Measurements from ENCODE around the gene HSH2D.

Gene HSH2D

DNA sequence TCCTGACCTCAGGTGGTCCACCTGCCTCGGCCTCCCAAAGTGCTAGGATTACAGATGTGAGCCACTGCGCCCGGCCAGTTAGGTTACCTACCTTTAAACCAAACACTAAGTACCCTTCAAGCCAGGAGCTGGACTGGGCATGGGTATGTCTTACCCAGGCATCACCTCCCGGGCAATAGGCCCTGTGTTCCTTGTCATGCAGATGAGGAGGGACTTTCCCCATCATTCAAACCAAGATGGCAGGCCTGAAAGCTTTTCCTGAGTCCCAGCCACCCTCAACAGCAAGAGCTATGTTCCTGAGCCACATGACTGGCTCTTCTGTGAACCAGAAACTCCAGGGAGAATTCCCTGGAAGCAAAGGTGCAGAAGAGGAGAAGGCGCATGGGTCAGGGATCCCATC lies 22.3 kb upstream of the HSH2D start:
- no peak for DNase-seq (ENCODE audit: low read depth)

GRCh38 chr19:16121967-16122366 lies 21.5 kb upstream of the HSH2D start:
- DNase-seq (ENCODE audit: low read depth) = no peak

DNA sequence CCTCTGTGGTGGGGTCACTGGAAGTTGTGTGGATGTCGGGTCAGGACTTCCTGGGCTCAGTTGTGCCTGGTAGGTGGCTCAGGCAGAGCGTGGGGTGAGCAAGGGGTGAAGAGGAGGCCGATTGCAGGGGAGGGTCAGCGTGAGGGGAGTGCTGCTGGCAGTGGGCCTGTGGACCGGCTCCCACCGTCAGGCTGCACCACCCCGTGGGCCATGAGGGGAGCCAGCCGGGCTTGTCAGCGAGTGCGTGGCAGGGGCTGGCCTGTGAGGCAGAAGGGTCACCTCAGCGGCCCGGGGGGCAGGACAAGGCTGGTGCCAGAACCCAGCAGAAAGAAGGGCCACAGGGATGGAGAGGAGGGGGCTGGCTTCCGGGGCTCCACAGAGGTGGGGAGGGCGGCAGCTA lies 18.5 kb upstream of the HSH2D start:
- DNase-seq (ENCODE audit: low read depth) = no peak

DNA sequence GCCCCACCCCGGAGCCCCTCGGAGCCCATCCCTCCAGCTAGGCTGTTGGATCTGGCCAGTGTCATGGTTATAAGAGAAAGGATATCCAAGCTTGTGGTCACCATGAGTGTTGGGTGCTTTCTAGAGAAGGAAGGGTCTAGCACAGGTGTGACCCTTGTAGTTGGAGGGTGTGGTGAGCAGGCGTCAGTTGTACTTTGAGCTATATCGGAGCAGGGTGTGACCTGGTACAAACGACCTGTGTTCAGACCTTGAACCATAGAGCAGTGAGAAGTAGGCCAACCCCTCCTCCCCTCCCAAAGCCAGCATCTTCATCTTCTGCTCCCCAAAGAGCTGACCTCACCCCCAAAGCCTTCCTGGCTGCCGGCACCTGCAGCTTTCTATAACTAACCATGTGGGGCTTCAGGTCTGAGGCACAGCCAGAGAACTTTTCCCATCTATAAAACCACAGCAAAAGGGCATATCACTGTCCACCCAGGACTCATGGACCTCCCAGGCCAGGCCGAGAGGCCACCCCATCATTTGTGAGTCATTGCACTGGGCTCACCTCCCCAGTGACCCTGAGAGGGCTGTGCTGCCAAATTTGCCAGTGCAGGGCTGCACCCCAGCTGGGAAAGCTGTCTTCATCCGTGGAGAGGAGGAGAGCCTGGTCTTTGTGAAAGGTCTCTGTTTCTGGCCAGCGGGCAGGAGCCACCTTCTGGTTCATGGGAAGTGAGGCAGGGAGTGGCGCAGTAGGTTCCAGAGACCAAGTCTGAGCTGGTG lies 17.6 kb upstream of the HSH2D start:
- no peak for DNase-seq (ENCODE audit: low read depth)

DNA sequence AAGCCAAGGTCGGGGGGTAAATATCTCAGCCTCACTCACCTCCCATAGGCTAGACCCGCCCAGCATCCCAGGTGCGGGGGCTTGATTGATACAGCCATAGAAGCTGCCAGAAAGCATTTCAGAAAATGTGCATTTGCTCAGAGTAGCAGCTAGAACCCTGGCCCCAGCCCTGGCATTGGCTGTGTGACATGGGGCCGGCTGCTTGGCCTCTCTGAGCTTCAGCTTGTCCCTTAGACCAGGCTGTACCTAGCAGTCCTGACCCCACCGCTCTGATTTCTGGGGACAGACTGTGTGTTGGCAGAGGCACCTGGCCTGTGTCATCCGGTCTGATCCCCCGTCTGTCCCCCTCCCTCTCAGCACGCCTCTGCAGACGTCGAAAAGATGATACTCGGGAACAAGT lies 16.4 kb upstream of the HSH2D start:
- no peak for DNase-seq (ENCODE audit: low read depth)

GRCh38 chr19:16127776-16128371 lies 15.6 kb upstream of the HSH2D start:
- DNase-seq (ENCODE audit: low read depth) = no peak

DNA sequence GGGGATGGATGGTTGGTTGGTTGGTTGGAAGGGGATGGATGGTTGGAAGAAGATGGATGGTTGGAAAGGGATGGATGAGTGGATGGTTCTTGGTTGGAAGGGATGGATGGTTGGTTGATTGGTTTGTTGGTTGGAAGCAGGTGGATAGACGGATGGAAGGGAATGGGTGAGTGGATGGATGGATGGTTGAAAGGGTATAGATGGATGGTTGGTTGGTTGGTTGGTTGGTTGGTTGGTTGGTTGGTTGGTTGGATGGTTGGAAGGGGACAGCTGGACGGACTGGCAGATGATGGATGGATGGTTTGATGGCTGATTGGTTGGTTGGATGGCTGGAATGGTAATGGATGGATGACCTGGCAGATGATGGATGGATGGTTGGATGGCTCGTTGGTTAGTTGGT lies 11.8 kb upstream of the HSH2D start:
- DNase-seq (ENCODE audit: low read depth) = no peak

GRCh38 chr19:16133818-16134217 lies 9.7 kb upstream of the HSH2D start:
- no peak for DNase-seq (ENCODE audit: low read depth)

- DNase-seq (ENCODE audit: low read depth) = no peak
These were observed 9.0 kb upstream of the HSH2D start for GRCh38 chr19:16134510-16134909.

- DNase-seq (ENCODE audit: low read depth) = no peak
These were observed 7.9 kb upstream of the HSH2D start for GRCh38 chr19:16135430-16136127.

DNA sequence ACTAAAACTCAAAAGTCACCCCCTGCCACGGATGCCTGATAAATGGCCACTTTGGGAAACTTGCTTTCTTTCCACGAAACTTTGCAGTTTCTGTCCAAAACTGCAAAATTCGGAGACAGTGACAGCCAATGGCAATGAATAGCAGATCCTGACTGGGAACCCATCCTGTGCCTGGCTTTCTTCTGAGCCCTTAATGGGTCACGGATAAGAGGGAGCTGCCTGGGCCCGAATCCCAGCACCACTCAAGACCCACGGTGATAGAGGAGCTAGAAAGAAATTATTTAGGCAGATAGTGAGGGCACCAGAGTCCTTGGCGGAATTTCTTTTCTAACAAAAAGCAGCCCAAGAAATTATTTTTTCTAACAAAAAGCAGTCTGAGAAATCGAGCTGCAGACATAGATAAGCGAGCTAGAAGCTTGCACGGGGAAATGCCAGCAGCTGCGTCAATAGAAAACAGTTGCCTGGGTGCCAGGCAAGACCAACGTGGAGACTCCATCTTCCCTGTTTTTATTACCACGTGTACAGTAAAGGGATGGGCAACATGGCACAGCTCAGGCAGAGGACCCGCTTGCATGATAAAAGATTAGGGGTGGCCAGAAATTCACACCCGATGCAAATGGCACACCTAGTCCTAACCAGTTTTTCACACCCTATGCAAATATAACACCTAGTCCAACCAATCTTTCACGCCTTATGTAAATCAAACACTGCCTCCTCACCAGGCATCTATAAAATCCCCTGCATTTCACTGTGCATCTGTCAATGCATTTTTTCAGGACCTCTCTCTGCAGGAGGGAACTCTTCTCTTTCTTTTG lies 7.1 kb upstream of the HSH2D start:
- no peak for DNase-seq (ENCODE audit: low read depth)

DNA sequence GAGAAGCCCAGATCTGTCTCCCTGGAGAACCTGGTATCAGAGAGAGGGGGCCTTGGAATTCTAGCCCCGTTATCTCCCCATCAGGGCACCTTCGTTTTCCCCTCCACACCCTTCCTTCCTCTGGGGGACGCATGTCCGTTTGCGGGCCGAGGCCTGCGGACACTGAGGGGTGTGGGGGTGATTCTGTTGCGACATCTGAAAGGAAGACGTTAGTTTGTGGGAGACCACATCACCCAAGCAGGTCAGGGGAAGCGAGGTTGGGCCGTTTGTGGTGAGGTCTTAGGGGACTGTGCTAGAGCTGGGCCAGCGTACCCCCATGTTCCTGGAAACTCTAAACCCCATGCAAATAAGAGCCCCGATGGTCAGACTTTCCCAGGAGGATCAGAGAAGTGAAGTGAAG lies 3.7 kb upstream of the HSH2D start:
- no peak for DNase-seq (ENCODE audit: low read depth)

DNA sequence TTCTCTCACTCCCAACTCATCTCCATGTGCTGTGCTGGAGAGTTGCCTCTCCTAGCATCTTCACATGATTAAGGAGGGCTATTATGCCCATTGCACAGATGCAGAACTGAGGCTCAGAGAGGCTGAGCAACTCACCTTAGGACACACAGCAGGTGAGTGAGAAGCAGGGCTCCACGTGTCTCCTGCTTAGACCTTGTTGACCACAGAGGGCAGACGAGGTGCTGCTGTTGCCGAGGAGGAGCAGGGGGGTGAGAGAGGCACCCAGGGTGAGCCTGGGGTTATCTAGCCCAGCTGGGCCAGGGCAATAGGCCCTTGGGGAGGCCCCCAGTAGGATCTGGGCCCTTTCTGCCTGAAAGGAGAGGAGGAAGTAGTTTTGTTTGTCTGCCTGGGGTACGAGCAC lies 2.4 kb upstream of the HSH2D start:
- no peak for DNase-seq (ENCODE audit: low read depth)

- DNase-seq (ENCODE audit: low read depth) = no peak
These were observed 1.4 kb upstream of the HSH2D start for GRCh38 chr19:16142032-16142580.

DNA sequence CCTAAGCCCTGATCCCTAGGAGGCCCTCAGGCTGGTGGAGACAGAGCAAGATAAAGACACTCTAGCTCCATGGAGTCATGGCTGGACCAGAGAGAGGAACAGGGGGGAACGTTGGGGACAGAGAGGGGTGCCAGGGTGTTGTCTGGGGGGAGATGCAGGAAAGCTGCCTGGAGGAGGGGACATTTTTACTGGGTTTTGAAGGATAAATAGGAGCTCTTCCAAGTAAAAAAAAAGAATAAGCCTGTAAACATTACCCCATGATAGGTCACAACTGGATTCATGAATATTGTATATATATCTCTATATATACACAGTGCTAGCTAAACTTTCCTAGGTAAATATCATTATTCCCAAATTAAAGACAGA lies 714 bp downstream of the HSH2D start:
- no peak for DNase-seq (ENCODE audit: low read depth)

GRCh38 chr19:16146112-16146511 lies 2.6 kb downstream of the HSH2D start:
- no peak for DNase-seq (ENCODE audit: low read depth)

GRCh38 chr19:16148443-16149229 lies 5.2 kb downstream of the HSH2D start:
- no peak for DNase-seq (ENCODE audit: low read depth)

- no peak for DNase-seq (ENCODE audit: low read depth)
These were observed 10.3 kb downstream of the HSH2D start for GRCh38 chr19:16153582-16154336.

DNA sequence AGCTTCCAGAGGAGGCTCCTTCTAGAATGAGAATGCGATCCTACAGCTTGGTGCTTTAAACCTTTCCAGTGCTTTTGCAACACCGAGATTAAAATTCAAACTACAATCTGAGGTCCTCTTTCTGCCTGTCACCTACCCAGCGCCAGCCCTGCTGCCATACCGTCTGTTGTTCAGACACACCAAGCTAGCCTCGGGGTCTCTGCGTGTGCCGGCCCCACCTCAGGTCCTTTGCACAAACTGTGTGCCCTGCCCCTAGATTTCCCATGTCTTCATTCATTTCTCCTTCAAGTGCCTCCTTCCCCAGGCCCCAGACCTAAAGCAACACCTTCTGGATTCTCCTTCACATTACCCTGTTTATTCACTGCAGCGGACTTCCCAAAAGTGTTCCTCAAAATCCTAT lies 11.1 kb downstream of the HSH2D start:
- no peak for DNase-seq (ENCODE audit: low read depth)

DNA sequence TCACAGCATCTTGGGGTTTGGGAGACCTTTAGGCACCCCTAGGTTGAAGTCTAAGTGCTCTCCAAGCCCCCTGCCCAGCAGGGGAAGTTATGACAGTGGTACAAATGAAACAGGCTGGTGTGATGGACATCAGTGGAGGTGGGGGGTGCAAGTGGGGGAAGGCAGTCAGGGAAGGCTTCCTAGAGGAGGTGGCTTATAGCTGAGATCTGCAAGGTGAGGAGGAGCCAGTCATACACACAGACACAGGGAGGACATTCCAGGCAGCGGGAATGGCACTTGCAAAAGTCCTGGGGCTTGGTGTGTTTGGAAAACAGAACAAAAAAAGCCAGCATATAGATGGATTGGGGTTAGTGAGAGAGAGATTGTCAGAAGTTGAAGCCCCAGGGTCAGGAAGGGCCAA lies 11.6 kb downstream of the HSH2D start:
- no peak for DNase-seq (ENCODE audit: low read depth)

- DNase-seq (ENCODE audit: low read depth) = no peak
These were observed 13.4 kb downstream of the HSH2D start for GRCh38 chr19:16156904-16157303.
